Measurements from ENCODE around the gene QSOX2. TPM values are rescaled to one million over a fixed set of nuclear protein-coding genes. Genes with fewer than 3 reads are reported as not detected.

The QSOX2 gene
- total and polyA plus RNA-seq, 4 donors, result 4.9 to 12.2 (median 10.3) TPM

GRCh38 chr9:136194540-136194939, 51.1 kb downstream of the QSOX2 start:
- Histone ChIP-seq H3K36me3 (ENCODE audit: control insufficient read depth in 4 of 4, insufficient read depth in 4 of 4, low read length in 4 of 4) (no peaks in the 10 kb centered on the region), H3K9ac (ENCODE audit: insufficient read depth in 1 of 2, low read length in 2 of 2) (no peak overlapping the region), H3K27ac (ENCODE audit: low read depth in 1 of 2, low read length in 1 of 2) (no peak overlapping the region), H3K9me3 (ENCODE audit: control insufficient read depth in 4 of 4, insufficient read depth in 3 of 4, low read length in 3 of 4) (peaks cover 0 to 13% (median 0%) of the 10 kb centered on the region in 4 donors), H3K4me3 (no peak overlapping the region), H3K4me1 (ENCODE audit: control insufficient read depth in 5 of 5, insufficient read depth in 5 of 5, low read length in 5 of 5) (peaks cover 0 to 10% (median 0%) of the 10 kb centered on the region in 5 donors), H3K27me3 (ENCODE audit: control insufficient read depth in 3 of 3, insufficient read depth in 3 of 3, low read length in 2 of 3) (peaks cover 47 to 74% (median 51%) of the 10 kb centered on the region in 3 donors)
- ATAC-seq (ENCODE audit: insufficient read depth, low FRiP score), result no peak
- WGBS, 2 donors, result 10 to 13% methylated on average over 5 of the region's 5 CpGs
- no peak for TF ChIP-seq CTCF (IDR thresholded peaks at IDR 0.05; ENCODE audit: control extremely low read depth, extremely low read depth)
- DNase-seq, result no peak

GRCh38 chr9:136193891-136194279, 51.7 kb downstream of the QSOX2 start:
- Histone ChIP-seq H3K27me3 (ENCODE audit: control insufficient read depth in 3 of 3, insufficient read depth in 3 of 3, low read length in 2 of 3) (peaks cover 41 to 74% (median 50%) of the 10 kb centered on the region in 3 donors), H3K27ac (ENCODE audit: low read depth in 1 of 2, low read length in 1 of 2) (no peak overlapping the region), H3K9ac (ENCODE audit: insufficient read depth in 1 of 2, low read length in 2 of 2) (no peak overlapping the region), H3K36me3 (ENCODE audit: control insufficient read depth in 4 of 4, insufficient read depth in 4 of 4, low read length in 4 of 4) (no peaks in the 10 kb centered on the region), H3K9me3 (ENCODE audit: control insufficient read depth in 4 of 4, insufficient read depth in 3 of 4, low read length in 3 of 4) (peaks cover 0 to 10% (median 0%) of the 10 kb centered on the region in 4 donors), H3K4me1 (ENCODE audit: control insufficient read depth in 5 of 5, insufficient read depth in 5 of 5, low read length in 5 of 5) (peaks cover 0 to 8% (median 0%) of the 10 kb centered on the region in 5 donors), H3K4me3 (no peak overlapping the region)
- DNase-seq (no peak), ATAC-seq (ENCODE audit: insufficient read depth, low FRiP score) (no peak)
- no peak for TF ChIP-seq CTCF (IDR thresholded peaks at IDR 0.05; ENCODE audit: control extremely low read depth, extremely low read depth)
- WGBS, 2 donors, result 1 to 3% methylated on average over 29 to 45 of the region's 45 CpGs

GRCh38 chr9:136193127-136193890, 52.3 kb downstream of the QSOX2 start:
- Histone ChIP-seq H3K36me3 (ENCODE audit: control insufficient read depth in 4 of 4, insufficient read depth in 4 of 4, low read length in 4 of 4) (no peaks in the 10 kb centered on the region), H3K9ac (ENCODE audit: insufficient read depth in 1 of 2, low read length in 2 of 2) (no peak overlapping the region), H3K27ac (ENCODE audit: low read depth in 1 of 2, low read length in 1 of 2) (no peak overlapping the region), H3K4me1 (ENCODE audit: control insufficient read depth in 5 of 5, insufficient read depth in 5 of 5, low read length in 5 of 5) (peaks cover 0 to 8% (median 0%) of the 10 kb centered on the region in 5 donors), H3K4me3 (no peak overlapping the region), H3K9me3 (ENCODE audit: control insufficient read depth in 4 of 4, insufficient read depth in 3 of 4, low read length in 3 of 4) (peaks cover 0 to 10% (median 0%) of the 10 kb centered on the region in 4 donors), H3K27me3 (ENCODE audit: control insufficient read depth in 3 of 3, insufficient read depth in 3 of 3, low read length in 2 of 3) (peaks cover 36 to 73% (median 51%) of the 10 kb centered on the region in 3 donors)
- TF ChIP-seq CTCF (IDR thresholded peaks at IDR 0.05; ENCODE audit: control extremely low read depth, extremely low read depth), result no peak
- no peak for DNase-seq
- no peak for ATAC-seq (ENCODE audit: insufficient read depth, low FRiP score)
- WGBS, 2 donors, result 2 to 3% methylated on average over 50 to 96 of the region's 96 CpGs
